H1 (cell line): Measurements from ENCODE around the gene GLRX5. TPM values are rescaled to one million over a fixed set of nuclear protein-coding genes. Genes with fewer than 3 reads are reported as not detected.

Experiments used
- CTCF ChIA-PET: fragments of 300-600 bp; sonication (Branson Sonifier 250); formaldehyde crosslinking; loops from one replicate; lab custom pipeline; 2021; ENCODE audit not compliant: partially characterized antibody; lab: Charles Lee
- POLR2A ChIA-PET: fragments of 300-600 bp; sonication (Branson Sonifier 250); formaldehyde crosslinking; loops from one replicate; lab custom pipeline; 2021; ENCODE audit warnings: inconsistent platforms; ENCODE audit not compliant: partially characterized antibody; lab: Charles Lee
- DNase-seq, 2 experiments: peaks; one replicate each; pipeline versions ENCODE4 v3.0.0 to v3.0.0-alpha.2; 2010 to 2022; ENCODE audit warnings: low spot score in 2 of 2, low read depth in 1 of 2, mixed read lengths in 1 of 2
- FAIRE-seq: peaks from 2 replicates; lab custom pipeline; 2011; peaks lifted over from hg19 to GRCh38; lab: Jason Lieb, UNC
- H2AFZ ChIP-seq: 2 replicates; pipeline ENCODE4 v1.8.1; 2012; ENCODE audit warnings: low read length, inconsistent platforms
- H2AK5ac ChIP-seq: 2 replicates; pipeline ENCODE4 v1.6.1; 2013; ENCODE audit warnings: low read depth, low read length
- H2BK120ac ChIP-seq: replicated peaks from 2 replicates; pipeline ENCODE3; 2013; ENCODE audit warnings: low read depth, low read length, inconsistent platforms
- H2BK12ac ChIP-seq: 2 replicates; pipeline ENCODE4 v1.6.1; 2013; ENCODE audit warnings: low read depth, low read length
- H2BK15ac ChIP-seq: 2 replicates; pipeline ENCODE4 v1.6.1; 2013; ENCODE audit warnings: low read length
- H2BK20ac ChIP-seq: 2 replicates; pipeline ENCODE4 v1.6.1; 2013; ENCODE audit warnings: low read length
- H2BK5ac ChIP-seq: 2 replicates; pipeline ENCODE4 v1.6.1; 2013; ENCODE audit warnings: low read depth, low read length
- H3K14ac ChIP-seq: 2 replicates; pipeline ENCODE4 v1.6.1; 2013; ENCODE audit warnings: inconsistent platforms; ENCODE audit not compliant: insufficient read length
- H3K18ac ChIP-seq: 2 replicates; pipeline ENCODE4 v1.6.1; 2013; ENCODE audit warnings: low read length; ENCODE audit errors: extremely low read depth
- H3K23ac ChIP-seq: 2 replicates; pipeline ENCODE4 v1.6.1; 2013; ENCODE audit warnings: inconsistent platforms; ENCODE audit not compliant: insufficient read length
- H3K23me2 ChIP-seq: 2 replicates; pipeline ENCODE4 v1.6.1; 2013; ENCODE audit warnings: low read depth, low read length
- H3K27ac ChIP-seq: 2 replicates; pipeline ENCODE4 v1.6.1; 2011; ENCODE audit warnings: low read depth, low read length, inconsistent platforms
- H3K27me3 ChIP-seq, 4 experiments: replicated peaks in 1 of 4; 1 replicate in 1 of 4; 2 replicates in 3 of 4; pipeline versions ENCODE4 v1.6.1 to v1.8.1; 2011 to 2013; ENCODE audit warnings: low read length in 3 of 4, mild to moderate bottlenecking in 3 of 4, inconsistent platforms in 2 of 4, mixed read lengths in 2 of 4, moderate library complexity in 1 of 4; ENCODE audit not compliant: control insufficient read depth in 3 of 4, insufficient read depth in 3 of 4; ENCODE audit errors: extremely low read depth in 1 of 4
- H3K36me3 ChIP-seq, 4 experiments: 2 replicates each; pipeline versions ENCODE4 v1.6.1 to v1.8.1; 2011 to 2013; ENCODE audit warnings: mild to moderate bottlenecking in 4 of 4, low read length in 3 of 4, moderate library complexity in 2 of 4, control low read depth in 1 of 4, inconsistent platforms in 1 of 4; ENCODE audit not compliant: insufficient read depth in 4 of 4, control insufficient read depth in 2 of 4
- H3K4ac ChIP-seq: replicated peaks from 2 replicates; pipeline ENCODE3; 2013; ENCODE audit warnings: low read length, low read depth, mixed read lengths, inconsistent platforms; ENCODE audit not compliant: insufficient read length
- H3K4me1 ChIP-seq, 4 experiments: replicated peaks in 1 of 4; 1 replicate in 1 of 4; 2 replicates in 3 of 4; pipeline versions ENCODE4 v1.6.1 to v1.8.1; 2011 to 2013; ENCODE audit warnings: low read length in 3 of 4, inconsistent platforms in 2 of 4, mixed read lengths in 1 of 4; ENCODE audit not compliant: insufficient read depth in 4 of 4, control insufficient read depth in 3 of 4
- H3K4me2 ChIP-seq, 2 experiments: 2 replicates each; pipeline versions ENCODE4 v1.6.1 to v1.8.1; 2011 to 2013; ENCODE audit warnings: low read depth in 2 of 2, low read length in 2 of 2, control low read depth in 1 of 2, inconsistent platforms in 1 of 2, mild to moderate bottlenecking in 1 of 2; ENCODE audit not compliant: insufficient read depth in 1 of 2
- H3K4me3 ChIP-seq, 4 experiments: fragments of 200-600, 300-600 bp in 1 of 4; sonication (generic), shearing (Covaris generic), sonication (Bioruptor Twin) in 1 of 4; 2 replicates each; pipeline versions ENCODE4 v1.5.1 to v1.8.1; 2011 to 2016; ENCODE audit warnings: low read length in 4 of 4, low read depth in 3 of 4, control low read depth in 2 of 4, inconsistent platforms in 2 of 4, mild to moderate bottlenecking in 2 of 4, mixed read lengths in 1 of 4, moderate library complexity in 1 of 4; ENCODE audit not compliant: insufficient read depth in 2 of 4; ENCODE audit errors: extremely low read depth in 1 of 4
- H3K56ac ChIP-seq: replicated peaks from 2 replicates; pipeline ENCODE3; 2013; ENCODE audit warnings: low read depth, mild to moderate bottlenecking, mixed read lengths, low read length, inconsistent platforms; ENCODE audit not compliant: insufficient read length
- H3K79me1 ChIP-seq: 2 replicates; pipeline ENCODE4 v1.6.1; 2013; ENCODE audit warnings: low read depth, low read length, control low read depth
- H3K79me2 ChIP-seq, 2 experiments: 2 replicates each; pipeline versions ENCODE4 v1.6.1 to v1.8.1; 2012 to 2013; ENCODE audit warnings: low read length in 2 of 2, mild to moderate bottlenecking in 2 of 2, inconsistent platforms in 1 of 2; ENCODE audit not compliant: insufficient read depth in 2 of 2, control insufficient read depth in 1 of 2
- H3K9ac ChIP-seq, 4 experiments: replicated peaks in 1 of 4; 1 replicate in 1 of 4; 2 replicates in 3 of 4; pipeline versions ENCODE4 v1.6.1 to v1.8.1; 2011 to 2013; ENCODE audit warnings: low read depth in 3 of 4, low read length in 3 of 4, control low read depth in 2 of 4, mild to moderate bottlenecking in 2 of 4, moderate library complexity in 2 of 4, inconsistent platforms in 1 of 4; ENCODE audit errors: extremely low read depth in 1 of 4
- H3K9me3 ChIP-seq, 2 experiments: 2 replicates each; pipeline versions ENCODE4 v1.6.1 to v1.8.1; 2012 to 2013; ENCODE audit warnings: mild to moderate bottlenecking in 2 of 2, moderate library complexity in 2 of 2, control low read depth in 1 of 2, inconsistent platforms in 1 of 2, low read depth in 1 of 2, low read length in 1 of 2, mixed read lengths in 1 of 2; ENCODE audit not compliant: insufficient read depth in 2 of 2
- H4K20me1 ChIP-seq, 2 experiments: replicated peaks in 1 of 2; 2 replicates each; pipeline versions ENCODE3 to v1.8.1; 2011 to 2013; ENCODE audit warnings: inconsistent platforms in 2 of 2, low read length in 2 of 2, mild to moderate bottlenecking in 1 of 2; ENCODE audit not compliant: insufficient read depth in 2 of 2, control insufficient read depth in 1 of 2
- H4K5ac ChIP-seq: 2 replicates; pipeline ENCODE4 v1.6.1; 2013; ENCODE audit warnings: low read length, low read depth, mixed read lengths, inconsistent platforms; ENCODE audit not compliant: insufficient read length
- H4K8ac ChIP-seq: 2 replicates; pipeline ENCODE4 v1.8.0; 2013; ENCODE audit warnings: mild to moderate bottlenecking, moderate library complexity, low read length, inconsistent platforms; ENCODE audit not compliant: insufficient read depth; ENCODE audit errors: extremely low read depth
- H4K91ac ChIP-seq: replicated peaks from 2 replicates; pipeline ENCODE3; 2013; ENCODE audit warnings: low read length, mixed read lengths, inconsistent platforms; ENCODE audit not compliant: insufficient read length
- TEAD4 ChIP-seq: IDR thresholded peaks from 2 replicates; pipeline ENCODE4 v1.6.1; 2012; ENCODE audit warnings: low read depth, low read length, inconsistent platforms, mixed read lengths
- WGBS, 2 experiments: shearing (Covaris generic) in 1 of 2; methylation state at CpG; one replicate each; pipeline versions ENCODE4 v1.1.6 to v1.1.7; 2013 to 2015; ENCODE audit warnings: low lambda C conversion rate in 2 of 2, mixed read lengths in 2 of 2, inconsistent platforms in 1 of 2, low coverage in 1 of 2, missing lambda C conversion rate in 1 of 2; ENCODE audit not compliant: insufficient replicate concordance in 2 of 2, insufficient coverage in 1 of 2, insufficient read length in 1 of 2; ENCODE audit errors: extremely low coverage in 1 of 2, missing lambda C conversion rate in 1 of 2; 5-methylcytosine and 5-hydroxymethylcytosine counted together
- polyA plus RNA-seq, 7 experiments: library from polyadenylated mRNA; depleted of rRNA in 3 of 7; stranded (reverse) in 5 of 7; unstranded in 2 of 7; fragments of >200 nt in 5 of 7; fragments of 200-250 nt in 2 of 7; gene quantifications; 1 replicate in 5 of 7; 2 replicates in 1 of 7; 4 replicates in 1 of 7; pipeline versions ENCODE4 v1.2.1 to v1.2.3, GENCODE V29; 2011 to 2013; ENCODE audit warnings: missing spikeins in 2 of 7, mixed read lengths in 2 of 7
- total RNA-seq: library from RNA; stranded (reverse); fragmentation: NEBNext Ultra II Directional; extraction: Animal tissue kit (Norgen Biotek cat#: 25700); gene quantifications from 2 replicates; pipeline ENCODE4 v1.2.1, GENCODE V29; 2021

GLRX5 gene
- total and polyA plus RNA-seq, 2 of the 8 experiments (the other 6 are each of a cell fraction or from before 2014, with no cell fraction given) = 70.1 to 88.8 TPM

DNA sequence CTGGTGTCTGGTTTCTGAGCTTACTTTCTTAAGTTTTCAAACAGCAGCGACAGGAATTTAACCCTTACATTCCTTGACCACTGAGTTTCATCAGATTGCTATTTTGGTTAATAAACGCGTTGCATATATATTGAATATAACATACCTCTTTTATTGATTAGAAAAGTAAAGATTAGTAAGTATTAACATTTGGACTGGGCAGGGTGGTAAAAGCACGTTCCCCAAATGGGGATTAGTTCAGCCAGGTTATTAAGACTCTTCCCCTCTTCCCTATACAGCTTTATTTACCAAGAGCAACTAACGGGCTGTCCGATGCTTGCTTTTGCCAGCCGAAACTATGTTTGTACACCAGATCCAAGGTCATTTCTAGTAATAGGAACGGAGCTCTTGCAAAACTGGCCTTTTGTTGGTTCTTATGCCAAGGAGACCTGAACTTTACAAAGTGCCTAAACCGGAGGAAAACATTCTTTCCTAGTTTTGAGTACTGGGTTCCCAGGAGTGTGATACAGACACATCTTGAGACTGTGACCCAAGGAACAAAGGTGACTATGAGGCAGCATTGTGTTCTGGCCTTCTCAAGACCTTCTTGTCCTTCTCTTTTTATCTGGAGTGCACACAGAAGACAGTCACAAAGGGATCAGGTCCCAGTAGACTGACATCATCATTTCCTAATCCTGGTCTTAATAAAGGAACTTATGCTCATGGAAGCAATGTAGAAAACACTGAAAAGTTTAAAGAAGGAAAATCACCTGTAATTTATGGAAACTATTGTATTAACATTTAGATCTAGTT is 2.6 kb downstream of the GLRX5 start:
- H4K91ac ChIP-seq = no peak overlapping the region
- H4K8ac ChIP-seq = no peak overlapping the region
- no peak overlapping the region for H3K56ac ChIP-seq
- no peak for DNase-seq
- H3K9me3 ChIP-seq = no peaks in the 10 kb centered on the region
- H3K27ac ChIP-seq = no peak overlapping the region
- H2AFZ ChIP-seq = no peak overlapping the region
- H3K36me3 ChIP-seq = peaks cover 0 to 3% (median 0%) of the 10 kb centered on the region in 4 experiments; a peak in 1 of 8 replicates
- TF ChIP-seq TEAD4 = no peak
- TF ChIP-seq, all 59 proteins: peak for 0
- Histone ChIP-seq H3K23me2 (peaks cover 16% of the 10 kb centered on the region; the same call in 1 of the 2 replicates), H3K23ac (no peak overlapping the region), H2BK5ac (no peak overlapping the region), H4K5ac (no peak overlapping the region), H3K4me2 (no peak overlapping the region; a peak in 1 of 4 replicates), H4K20me1 (peaks cover 32 to 42% of the 10 kb centered on the region in 2 experiments), H3K79me2 (peaks cover 22 to 89% of the 10 kb centered on the region in 2 experiments), H2BK120ac (no peak overlapping the region), H3K27me3 (no peaks in the 10 kb centered on the region), H2BK15ac (no peak overlapping the region), H3K18ac (no peak overlapping the region), H2BK12ac (no peak overlapping the region), H2AK5ac (no peak overlapping the region), H3K9ac (no peak overlapping the region), H3K4ac (no peak overlapping the region), H3K79me1 (peaks cover 13% of the 10 kb centered on the region; the same call in 1 of the 2 replicates), H3K14ac (no peak overlapping the region), H2BK20ac (no peak overlapping the region), H3K4me3 (no peak overlapping the region), H3K4me1 (peaks cover under 1 to 19% (median 2%) of the 10 kb centered on the region in 4 experiments)
- no peak for FAIRE-seq
- 89% methylated on average over 9 of the region's 9 CpGs; no CpG with 5 or more reads in 1 of the 2 experiments for WGBS, 2 experiments
- ChIA-PET CTCF (interaction anchor here (0.6 to 1.9 kb wide), 7 partner anchors 10 to 898 kb away, joined by 3 to 10 read pairs (median 4); no protein-coding TSS in a partner anchor), POLR2A (no interaction called here)
